Activated CD8-positive, alpha-beta memory T cell treated with anti-CD3 and anti-CD28 coated beads, Interleukin-2, amount 50 U/mL, for 1 hour (primary cell): ENCODE results near the gene NTM.

Experiments used
- DNase-seq: peaks from one replicate; pipeline ENCODE4 v3.0.0-alpha.2; 2020; ENCODE audit errors: extremely low read depth

NTM gene

DNA sequence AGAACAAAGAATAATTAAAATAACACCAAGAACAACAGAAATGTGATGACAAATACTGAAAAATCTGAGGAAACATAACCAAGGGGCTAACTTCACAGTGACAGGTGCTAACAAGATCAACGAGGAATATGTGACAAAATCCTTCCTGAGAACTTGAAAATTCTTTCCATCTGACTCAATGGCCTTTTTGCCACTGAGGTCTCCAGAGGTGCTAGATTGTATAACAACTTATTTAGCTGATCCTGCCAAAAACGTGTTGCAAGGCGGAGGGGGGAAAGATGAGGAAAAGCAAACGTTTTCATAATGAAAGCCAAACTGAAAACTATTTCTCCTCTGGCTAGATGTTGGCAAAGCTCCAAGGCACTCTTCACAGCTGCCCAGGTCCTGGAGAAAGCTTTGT lies 364.5 kb downstream of the NTM start:
- no peak for DNase-seq

- no peak for DNase-seq
Observed at GRCh38 chr11:131737357-131737756, 366.9 kb downstream of the NTM start.

- no peak for DNase-seq
Observed at GRCh38 chr11:131739243-131739882, 368.9 kb downstream of the NTM start.

GRCh38 chr11:131744847-131745246 lies 374.4 kb downstream of the NTM start:
- DNase-seq = no peak

GRCh38 chr11:131745405-131745804 lies 375.0 kb downstream of the NTM start:
- no peak for DNase-seq

GRCh38 chr11:131746201-131746600 lies 375.8 kb downstream of the NTM start:
- DNase-seq = no peak

- no peak for DNase-seq
Observed at GRCh38 chr11:131748151-131749050, 378.0 kb downstream of the NTM start.

DNA sequence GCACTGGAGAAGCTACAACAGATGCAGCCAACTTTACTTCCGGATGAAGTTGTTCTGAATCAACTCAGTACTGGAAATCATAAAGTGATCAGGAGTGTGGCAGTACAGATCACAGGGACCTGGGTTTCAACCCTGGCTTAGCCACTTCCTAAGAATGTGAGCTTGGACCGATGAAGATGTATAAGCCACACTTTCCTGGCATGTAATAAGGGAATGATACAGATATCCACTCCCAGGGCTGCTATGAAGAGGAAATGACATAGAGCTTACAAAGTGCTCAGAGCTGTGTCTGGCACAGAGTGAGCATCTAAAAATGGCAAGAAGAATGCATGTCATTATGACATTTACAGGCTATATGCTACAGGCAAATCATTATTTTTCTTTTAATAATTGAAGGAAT lies 378.7 kb downstream of the NTM start:
- DNase-seq = no peak

GRCh38 chr11:131750152-131750551 lies 379.7 kb downstream of the NTM start:
- no peak for DNase-seq

GRCh38 chr11:131750692-131751091 lies 380.3 kb downstream of the NTM start:
- no peak for DNase-seq

DNA sequence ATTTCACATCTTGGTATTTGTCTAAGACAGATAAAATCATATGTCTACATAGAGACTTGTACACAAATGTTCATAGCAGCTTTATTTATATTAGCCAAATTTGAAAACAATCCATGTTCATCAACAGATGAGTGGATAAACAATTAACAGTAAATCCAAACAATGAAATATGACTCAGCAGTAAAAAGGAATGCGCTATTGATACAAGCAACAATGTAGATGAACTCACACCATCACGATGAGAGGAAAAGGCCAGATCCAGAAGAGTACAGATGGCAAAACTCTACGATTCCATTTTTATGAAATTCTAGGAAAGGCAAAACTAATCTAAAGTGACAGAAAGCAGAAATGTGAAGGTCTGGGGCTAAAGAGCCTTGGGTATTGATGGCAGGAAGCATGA lies 384.3 kb downstream of the NTM start:
- DNase-seq = no peak

DNA sequence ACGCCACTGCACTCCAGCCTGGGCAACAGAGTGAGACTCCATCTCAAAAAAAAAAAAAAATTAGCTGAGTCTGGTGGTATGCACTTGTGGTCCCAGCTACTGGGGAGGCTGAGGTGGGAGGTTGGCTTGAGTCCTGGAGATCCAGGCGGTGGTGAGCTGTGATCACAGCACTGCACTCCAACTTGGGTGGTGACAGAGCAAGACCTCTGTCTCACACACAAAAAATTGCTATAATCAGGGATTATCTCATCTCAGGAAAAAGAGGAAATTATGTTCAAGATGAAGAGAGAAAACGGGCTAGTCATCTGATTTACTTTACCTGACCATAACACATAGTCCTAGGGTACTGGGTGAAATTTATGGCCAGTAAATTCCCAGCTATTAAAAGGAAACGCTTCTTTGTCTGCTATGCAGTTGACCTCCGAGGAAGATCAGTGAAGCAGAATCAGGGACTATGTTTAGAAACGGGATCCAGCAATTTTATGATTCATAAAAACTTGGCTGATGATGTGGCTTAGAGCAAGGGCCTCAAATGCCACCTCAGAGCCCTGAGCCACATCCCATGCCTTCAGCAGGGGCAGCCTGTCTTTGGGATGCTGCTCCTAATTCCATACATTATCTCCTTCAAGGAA lies 386.2 kb downstream of the NTM start:
- no peak for DNase-seq

- no peak for DNase-seq
Observed at GRCh38 chr11:131758726-131759125, 388.3 kb downstream of the NTM start.

DNA sequence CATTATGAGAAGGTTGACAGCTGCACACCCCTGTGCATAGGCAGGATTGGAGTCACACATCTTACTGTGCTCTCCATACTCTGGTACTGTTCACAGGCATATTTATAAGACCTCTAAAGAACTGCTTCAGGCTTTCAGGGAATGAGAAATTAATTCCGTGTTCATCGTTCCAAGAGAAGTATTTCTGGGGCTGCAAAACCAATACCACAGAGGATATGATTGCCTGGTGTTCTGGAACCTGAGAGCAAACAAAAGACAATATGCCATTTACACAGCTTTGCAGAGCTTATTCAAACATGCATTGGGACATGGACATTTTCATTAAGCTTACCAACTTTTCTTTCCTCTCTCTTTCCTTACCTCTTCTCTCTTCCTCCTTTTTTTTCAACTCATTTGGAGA lies 388.7 kb downstream of the NTM start:
- DNase-seq = no peak

DNA sequence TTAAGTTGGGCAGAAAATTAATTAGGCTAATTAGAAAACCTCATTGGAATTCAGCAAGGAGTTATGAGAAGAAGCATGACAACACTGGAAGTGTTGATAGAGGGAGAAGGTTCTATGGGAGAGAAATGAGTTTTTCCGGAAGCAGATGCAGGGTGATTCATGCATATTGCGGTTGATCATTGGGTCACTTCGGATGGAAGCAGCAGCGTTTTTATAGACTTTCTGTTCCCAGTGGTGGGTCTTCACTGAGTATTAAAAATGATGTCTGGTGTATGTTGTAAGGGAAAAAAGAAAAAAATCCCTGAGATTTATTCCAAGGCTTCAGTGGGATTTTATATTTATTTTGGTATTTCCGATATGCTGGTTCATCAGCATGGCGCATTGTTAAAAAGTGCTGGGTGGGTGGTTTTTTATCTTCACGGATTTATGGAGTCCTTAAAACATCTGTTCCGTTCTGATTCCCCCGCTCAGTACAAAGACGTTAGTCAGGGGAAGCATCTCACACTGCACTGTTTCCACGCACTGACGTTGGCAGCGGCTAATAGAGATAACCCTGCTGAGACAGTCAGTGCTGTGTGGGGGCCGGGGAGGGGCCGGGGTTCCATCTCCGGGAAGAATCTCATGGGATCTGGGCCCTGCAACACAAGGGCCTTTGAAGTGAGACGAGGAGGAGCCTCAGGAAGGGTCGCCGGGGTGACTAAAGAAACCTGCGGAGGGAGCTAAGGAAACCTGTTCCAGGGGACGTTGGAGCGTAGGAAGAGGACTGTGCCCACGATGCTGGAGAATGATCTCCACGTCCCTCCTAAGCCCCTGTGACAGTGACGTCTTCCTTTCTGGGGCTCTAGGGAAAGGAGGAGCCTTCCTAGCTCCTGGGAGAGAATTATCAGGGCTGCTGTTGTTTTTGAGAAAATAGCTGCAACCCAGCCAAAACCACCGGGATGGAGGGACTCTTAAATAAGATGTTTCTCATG lies 390.0 kb downstream of the NTM start:
- DNase-seq = no peak

DNA sequence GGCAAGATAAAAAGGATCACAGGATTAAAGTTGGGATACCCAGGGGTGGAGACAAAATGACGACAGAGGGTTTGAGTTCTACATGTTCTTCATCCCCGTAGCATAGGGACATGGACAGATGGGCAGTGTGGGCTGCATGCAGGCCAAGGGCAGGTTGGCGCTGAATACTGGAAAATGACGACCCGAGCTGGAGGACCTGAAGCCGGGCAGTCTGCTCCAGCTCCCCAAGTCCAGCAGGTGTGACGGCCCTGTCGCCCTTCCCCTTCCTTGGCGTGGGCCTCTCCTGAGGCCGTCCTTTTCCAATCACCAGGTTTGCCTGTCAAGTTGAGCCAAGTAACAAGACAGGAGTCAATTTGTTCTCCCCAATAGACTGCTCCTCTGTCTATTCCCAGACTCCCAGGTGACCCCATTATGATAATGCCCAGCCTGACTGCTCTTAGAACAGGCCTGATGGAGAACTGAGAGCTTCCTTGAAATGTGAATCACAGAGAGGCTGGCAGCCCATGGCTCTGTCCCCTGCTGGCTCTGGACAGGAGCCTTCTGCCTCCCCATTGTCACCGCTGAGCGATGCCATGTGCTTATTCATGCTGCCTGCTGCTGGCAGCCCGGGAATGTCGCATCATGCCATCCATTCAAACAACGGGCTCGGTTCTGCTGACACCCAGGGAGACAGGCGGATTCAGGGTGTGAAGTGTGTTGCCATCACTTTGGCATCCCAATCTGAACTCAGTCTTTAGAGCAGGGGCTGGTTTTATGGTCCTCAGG lies 392.1 kb downstream of the NTM start:
- no peak for DNase-seq

GRCh38 chr11:131763193-131763890 lies 392.9 kb downstream of the NTM start:
- no peak for DNase-seq

DNA sequence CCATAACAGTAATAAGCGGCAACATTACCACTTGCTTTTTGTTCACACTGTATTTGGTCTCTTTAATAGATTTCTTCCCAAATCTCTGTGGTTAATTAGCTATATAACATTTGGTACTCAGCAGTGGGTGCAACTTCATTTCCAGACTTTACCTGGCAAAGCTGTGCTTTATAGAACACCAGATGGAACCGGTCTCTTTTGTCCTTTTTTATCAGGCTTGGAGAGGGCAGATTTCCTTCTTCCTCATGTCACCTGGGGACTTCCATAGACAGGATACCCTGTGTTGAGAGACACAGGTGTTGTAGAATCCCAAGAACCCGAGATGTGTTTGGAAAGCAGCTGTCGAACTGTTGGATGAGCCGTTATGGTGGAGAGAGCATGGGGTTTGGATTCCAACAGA lies 393.7 kb downstream of the NTM start:
- no peak for DNase-seq

- DNase-seq = no peak
Observed at GRCh38 chr11:131764649-131765048, 394.2 kb downstream of the NTM start.

DNA sequence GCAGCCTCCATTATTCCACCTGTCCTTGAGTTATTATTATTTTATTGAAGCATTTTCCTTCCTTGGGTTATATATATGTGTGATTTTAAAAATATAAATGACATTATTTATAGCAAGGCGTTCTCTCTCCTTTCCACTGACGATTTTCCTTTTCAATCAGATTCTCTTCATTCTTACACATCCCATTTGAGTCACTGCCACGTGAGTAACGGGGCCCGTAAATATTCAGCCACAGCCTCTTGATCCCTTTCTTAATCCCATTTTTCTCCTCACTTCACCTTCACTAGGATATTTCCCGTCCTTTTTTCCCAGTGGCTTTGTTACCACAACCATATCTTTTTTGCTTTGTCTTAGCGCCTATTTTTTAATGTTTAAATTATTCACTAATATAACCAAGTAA lies 396.2 kb downstream of the NTM start:
- DNase-seq = no peak
